ENCODE data around the gene APOH.

Gene APOH

DNA sequence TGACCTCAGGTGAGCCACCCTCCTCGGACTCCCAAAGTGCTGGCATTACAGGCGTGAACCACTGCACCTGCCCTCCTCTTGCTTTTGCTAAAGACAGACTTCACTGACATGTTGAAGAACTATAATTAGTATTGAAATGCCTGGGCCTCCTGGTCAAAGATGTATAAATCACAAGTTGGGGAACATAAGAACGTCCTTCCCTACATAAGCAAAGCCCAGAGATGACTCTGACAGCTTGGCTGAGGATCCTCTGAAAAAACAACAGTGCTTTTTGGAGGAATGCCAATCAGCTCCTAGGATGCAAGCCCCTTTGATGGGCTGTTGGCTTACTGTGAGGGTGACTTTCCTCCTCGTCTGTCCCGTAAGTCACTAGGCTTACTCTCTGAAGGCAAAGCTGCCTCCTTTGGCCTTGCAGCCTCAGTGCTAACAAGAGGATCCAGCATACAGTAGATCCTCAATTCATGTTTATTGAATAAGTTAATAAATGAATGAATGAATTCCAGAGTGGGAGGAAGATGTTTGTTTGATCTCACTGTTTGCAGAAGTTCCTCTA lies 6.3 kb downstream of the APOH start:
- H3K9ac ChIP-seq (ENCODE audit: low read depth, low read length) = no peak overlapping the region
- H3K36me3 ChIP-seq (ENCODE audit: insufficient read depth, low read length) = no peaks in the 10 kb centered on the region
- ATAC-seq (ENCODE audit: insufficient read depth, low read depth) (no peak), DNase-seq (no peak)
- H3K9me3 ChIP-seq (ENCODE audit: insufficient read depth, low read length, severe bottlenecking) = no peaks in the 10 kb centered on the region
- H3K4me3 ChIP-seq (ENCODE audit: low read depth in 1 of 2, low read length in 2 of 2) = no peak overlapping the region
- TF ChIP-seq CTCF (IDR thresholded peaks at IDR 0.05; ENCODE audit: borderline replicate concordance, extremely low read depth, low read length, poor library complexity, severe bottlenecking) (no peak), EZH2 (IDR thresholded peaks at IDR 0.05; ENCODE audit: borderline replicate concordance, low read depth, low read length, severe bottlenecking) (no peak)
- H3K27ac ChIP-seq (ENCODE audit: low read length) = no peak overlapping the region
- no peak overlapping the region for H3K4me2 ChIP-seq (ENCODE audit: insufficient read depth, low read length)
- H2AFZ ChIP-seq (ENCODE audit: low read depth, low read length) = no peak overlapping the region
- H3K4me1 ChIP-seq (ENCODE audit: insufficient read depth, low read length) = no peaks in the 10 kb centered on the region
- no peaks in the 10 kb centered on the region for H4K20me1 ChIP-seq (ENCODE audit: insufficient read depth, low read length)
- no peaks in the 10 kb centered on the region for H3K27me3 ChIP-seq (ENCODE audit: insufficient read depth, low read length, poor library complexity)
- no peaks in the 10 kb centered on the region for H3K79me2 ChIP-seq (ENCODE audit: insufficient read depth, low read length)

DNA sequence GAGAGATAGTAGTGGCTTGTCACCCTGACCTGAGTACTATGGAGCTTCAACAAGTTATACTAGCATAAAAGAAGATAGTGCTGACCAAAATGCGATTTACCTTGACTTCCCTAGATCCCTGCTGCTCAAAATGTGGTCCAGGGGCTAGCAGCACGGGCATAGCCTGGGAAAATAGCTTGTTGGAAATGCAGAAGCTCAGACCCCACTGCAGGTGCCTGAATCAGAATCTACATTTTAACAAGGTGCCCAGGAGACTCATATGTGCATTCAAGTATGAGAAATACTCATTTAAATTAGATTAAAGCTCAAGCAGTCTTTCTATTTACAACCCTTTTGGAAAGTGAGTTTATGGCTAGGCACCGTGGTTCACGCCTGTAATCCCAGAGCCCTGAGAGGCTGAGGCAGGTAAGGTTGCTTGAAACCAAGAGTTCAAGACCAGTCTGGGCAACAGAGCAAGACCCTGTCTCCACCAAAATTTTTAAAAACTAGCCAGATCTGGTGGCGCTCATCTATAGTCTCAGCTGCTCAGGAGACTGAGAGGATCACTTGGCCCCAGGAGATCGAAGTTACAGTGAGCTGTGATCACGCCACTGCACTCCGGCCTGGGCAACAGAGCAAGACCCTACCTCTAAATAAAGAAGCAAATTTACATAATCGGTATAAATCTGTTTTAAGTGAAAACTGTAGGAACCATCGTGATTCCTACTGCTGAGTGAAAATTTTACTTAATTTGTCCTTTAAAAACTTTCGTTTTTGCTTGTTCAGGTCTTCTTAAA lies 7.3 kb downstream of the APOH start:
- Histone ChIP-seq H3K27ac (ENCODE audit: low read length) (no peak overlapping the region), H3K27me3 (ENCODE audit: insufficient read depth, low read length, poor library complexity) (no peaks in the 10 kb centered on the region), H3K79me2 (ENCODE audit: insufficient read depth, low read length) (no peaks in the 10 kb centered on the region), H3K4me2 (ENCODE audit: insufficient read depth, low read length) (no peak overlapping the region), H3K4me3 (ENCODE audit: low read depth in 1 of 2, low read length in 2 of 2) (no peak overlapping the region), H4K20me1 (ENCODE audit: insufficient read depth, low read length) (no peaks in the 10 kb centered on the region), H2AFZ (ENCODE audit: low read depth, low read length) (no peak overlapping the region), H3K9me3 (ENCODE audit: insufficient read depth, low read length, severe bottlenecking) (no peaks in the 10 kb centered on the region), H3K4me1 (ENCODE audit: insufficient read depth, low read length) (no peaks in the 10 kb centered on the region), H3K36me3 (ENCODE audit: insufficient read depth, low read length) (no peaks in the 10 kb centered on the region), H3K9ac (ENCODE audit: low read depth, low read length) (no peak overlapping the region)
- DNase-seq (no peak), ATAC-seq (ENCODE audit: insufficient read depth, low read depth) (no peak)
- TF ChIP-seq EZH2 (IDR thresholded peaks at IDR 0.05; ENCODE audit: borderline replicate concordance, low read depth, low read length, severe bottlenecking) = no peak
- TF ChIP-seq CTCF (IDR thresholded peaks at IDR 0.05; ENCODE audit: borderline replicate concordance, extremely low read depth, low read length, poor library complexity, severe bottlenecking) = no peak

GRCh38 chr17:66221343-66221742 lies 7.9 kb downstream of the APOH start:
- no peak for ATAC-seq (ENCODE audit: insufficient read depth, low read depth)
- DNase-seq = no peak
- H3K4me2 ChIP-seq (ENCODE audit: insufficient read depth, low read length) = no peak overlapping the region

More at GRCh38 chr17:66221343-66221742, 7.9 kb downstream of the APOH start:
- no peaks in the 10 kb centered on the region for H3K27me3 ChIP-seq (ENCODE audit: insufficient read depth, low read length, poor library complexity)
- no peak overlapping the region for H3K27ac ChIP-seq (ENCODE audit: low read length)
- H3K9ac ChIP-seq (ENCODE audit: low read depth, low read length) = no peak overlapping the region
- H3K36me3 ChIP-seq (ENCODE audit: insufficient read depth, low read length) = no peaks in the 10 kb centered on the region
- no peak for TF ChIP-seq EZH2 (IDR thresholded peaks at IDR 0.05; ENCODE audit: borderline replicate concordance, low read depth, low read length, severe bottlenecking)
- no peak for TF ChIP-seq CTCF (IDR thresholded peaks at IDR 0.05; ENCODE audit: borderline replicate concordance, extremely low read depth, low read length, poor library complexity, severe bottlenecking)
- H3K79me2 ChIP-seq (ENCODE audit: insufficient read depth, low read length) = no peaks in the 10 kb centered on the region
- H4K20me1 ChIP-seq (ENCODE audit: insufficient read depth, low read length) = no peaks in the 10 kb centered on the region
- H3K4me1 ChIP-seq (ENCODE audit: insufficient read depth, low read length) = no peaks in the 10 kb centered on the region
- no peaks in the 10 kb centered on the region for H3K9me3 ChIP-seq (ENCODE audit: insufficient read depth, low read length, severe bottlenecking)
- no peak overlapping the region for H2AFZ ChIP-seq (ENCODE audit: low read depth, low read length)
- H3K4me3 ChIP-seq (ENCODE audit: low read depth in 1 of 2, low read length in 2 of 2) = no peak overlapping the region

Data from DND-41 (cell line).